WTC11 (cell line): ENCODE measurements around the gene LOXL4. TPM values are rescaled to one million over a fixed set of nuclear protein-coding genes. Genes with fewer than 3 reads are reported as not detected.

Experiments
- ATAC-seq: fragments of 200-7000 bp; cut with Tn5 transposase; 2 replicates; pipeline ENCODE4 v1.10.0; 2021; ENCODE audit warnings: mild to moderate bottlenecking, moderate library complexity
- CTCF ChIA-PET: fragments of 300-600 bp; sonication (Branson Sonifier 250); formaldehyde crosslinking; loops from one replicate; lab custom pipeline; 2021; ENCODE audit warnings: antibody characterized with exemption; lab: Charles Lee
- POLR2A ChIA-PET: fragments of 350-600 bp; sonication (Branson Sonifier 250); formaldehyde crosslinking; loops from one replicate; lab custom pipeline; 2021; ENCODE audit warnings: antibody characterized with exemption; lab: Charles Lee
- DNase-seq: peaks from one replicate; pipeline ENCODE4 v3.0.0; 2021; ENCODE audit warnings: low spot score
- H3K27ac Mint-ChIP-seq: 2 replicates; pipeline ENCODE4 v1.8.0; 2021; ENCODE audit warnings: mixed read lengths
- H3K27me3 Mint-ChIP-seq: 2 replicates; pipeline ENCODE4 v1.8.0; 2021; ENCODE audit warnings: low read depth, mild to moderate bottlenecking, moderate library complexity, mixed read lengths
- H3K36me3 Mint-ChIP-seq: 2 replicates; pipeline ENCODE4 v1.8.0; 2021; ENCODE audit warnings: mixed read lengths
- H3K4me1 Mint-ChIP-seq: 2 replicates; pipeline ENCODE4 v1.8.0; 2022; ENCODE audit warnings: mixed read lengths
- H3K4me3 Mint-ChIP-seq: 2 replicates; pipeline ENCODE4 v1.8.0; 2021; ENCODE audit warnings: mild to moderate bottlenecking, moderate library complexity, mixed read lengths
- H3K9me3 Mint-ChIP-seq: 2 replicates; pipeline ENCODE4 v1.8.0; 2021; ENCODE audit warnings: mixed read lengths
- CDX4 ChIP-seq: fragments of 250-450 bp; sonication (Bioruptor Pico); IDR thresholded peaks from 2 replicates; pipeline ENCODE4 v1.9.0; 2021; ENCODE audit warnings: moderate library complexity, mild to moderate bottlenecking, inconsistent platforms, borderline replicate concordance
- CREM ChIP-seq: sonication (generic); formaldehyde crosslinking; IDR thresholded peaks from 2 replicates; pipeline ENCODE4 v1.8.1; 2022; ENCODE audit warnings: mild to moderate bottlenecking, missing genetic modification reagents, moderate library complexity
- ERG ChIP-seq: fragments of 250-450 bp; sonication (Bioruptor Pico); IDR thresholded peaks from 2 replicates; pipeline ENCODE4 v1.8.0; 2021; ENCODE audit warnings: mild to moderate bottlenecking
- GRHL2 ChIP-seq: fragments of 250-450 bp; sonication (Bioruptor Pico); IDR thresholded peaks from 2 replicates; pipeline ENCODE4 v1.8.0; 2022; ENCODE audit warnings: mild to moderate bottlenecking, moderate library complexity; ENCODE audit not compliant: insufficient replicate concordance, severe bottlenecking
- JAZF1 ChIP-seq: fragments of 250-450 bp; sonication (Bioruptor Pico); IDR thresholded peaks from 2 replicates; pipeline ENCODE4 v1.9.0; 2021; ENCODE audit warnings: moderate library complexity, mild to moderate bottlenecking, inconsistent platforms
- OVOL2 ChIP-seq: fragments of 250-450 bp; sonication (Bioruptor Pico); IDR thresholded peaks from 2 replicates; pipeline ENCODE4 v1.9.0; 2021; ENCODE audit warnings: mild to moderate bottlenecking, borderline replicate concordance
- RELA ChIP-seq: sonication (generic); formaldehyde crosslinking; IDR thresholded peaks from 2 replicates; pipeline ENCODE4 v1.8.1; 2022; ENCODE audit warnings: missing genetic modification reagents, mild to moderate bottlenecking, borderline replicate concordance
- SOX15 ChIP-seq: fragments of 250-450 bp; sonication (Bioruptor Pico); IDR thresholded peaks from 2 replicates; pipeline ENCODE4 v1.9.0; 2021; ENCODE audit warnings: mild to moderate bottlenecking
- TEAD4 ChIP-seq: sonication (generic); formaldehyde crosslinking; IDR thresholded peaks from 2 replicates; pipeline ENCODE4 v1.8.0; 2022; ENCODE audit warnings: mild to moderate bottlenecking, missing genetic modification reagents
- TP53 ChIP-seq: sonication (generic); formaldehyde crosslinking; IDR thresholded peaks from 2 replicates; pipeline ENCODE4 v1.8.1; 2023; ENCODE audit warnings: mild to moderate bottlenecking, missing genetic modification reagents
- USF2 ChIP-seq: sonication (generic); formaldehyde crosslinking; IDR thresholded peaks from 2 replicates; pipeline ENCODE4 v1.8.1; 2023; ENCODE audit warnings: mild to moderate bottlenecking, missing genetic modification reagents, moderate library complexity
- ZNF263 ChIP-seq: sonication (generic); formaldehyde crosslinking; IDR thresholded peaks from 2 replicates; pipeline ENCODE4 v1.8.1; 2022; ENCODE audit warnings: low read depth, mild to moderate bottlenecking, moderate library complexity, missing genetic modification reagents
- total RNA-seq: library from RNA; stranded (reverse); gene quantifications from 3 replicates; pipeline ENCODE4 v1.2.3, GENCODE V29; 2021
- TF ChIP-seq, protein P1 (sequence below): sonication (generic); formaldehyde crosslinking; IDR thresholded peaks from 2 replicates; pipeline ENCODE4 v1.8.0; 2022; ENCODE audit warnings: mild to moderate bottlenecking, missing genetic modification reagents
- TF ChIP-seq, protein P2 (sequence below): fragments of 200-600 bp; IDR thresholded peaks from 2 replicates; pipeline ENCODE4 v1.8.0; 2022; ENCODE audit warnings: antibody characterized with exemption
- TF ChIP-seq, protein P3 (sequence below): sonication (generic); formaldehyde crosslinking; IDR thresholded peaks from 2 replicates; pipeline ENCODE4 v1.8.0; 2022; ENCODE audit warnings: mild to moderate bottlenecking, missing genetic modification reagents
- TF ChIP-seq, protein P4 (sequence below): sonication (generic); formaldehyde crosslinking; IDR thresholded peaks from 2 replicates; pipeline ENCODE4 v1.8.1; 2023; ENCODE audit warnings: mild to moderate bottlenecking, missing genetic modification reagents, borderline replicate concordance
- TF ChIP-seq, protein P5 (sequence below): sonication (generic); formaldehyde crosslinking; IDR thresholded peaks from 2 replicates; pipeline ENCODE4 v1.8.1; 2023; ENCODE audit warnings: mild to moderate bottlenecking, moderate library complexity, missing genetic modification reagents
- TF ChIP-seq, protein P6 (sequence below): sonication (generic); formaldehyde crosslinking; IDR thresholded peaks from 2 replicates; pipeline ENCODE4 v1.8.1; 2022; ENCODE audit warnings: mild to moderate bottlenecking, moderate library complexity, missing genetic modification reagents

Gene LOXL4
- total RNA-seq, 1 experiment from 2014 or later = 0.35 TPM

DNA sequence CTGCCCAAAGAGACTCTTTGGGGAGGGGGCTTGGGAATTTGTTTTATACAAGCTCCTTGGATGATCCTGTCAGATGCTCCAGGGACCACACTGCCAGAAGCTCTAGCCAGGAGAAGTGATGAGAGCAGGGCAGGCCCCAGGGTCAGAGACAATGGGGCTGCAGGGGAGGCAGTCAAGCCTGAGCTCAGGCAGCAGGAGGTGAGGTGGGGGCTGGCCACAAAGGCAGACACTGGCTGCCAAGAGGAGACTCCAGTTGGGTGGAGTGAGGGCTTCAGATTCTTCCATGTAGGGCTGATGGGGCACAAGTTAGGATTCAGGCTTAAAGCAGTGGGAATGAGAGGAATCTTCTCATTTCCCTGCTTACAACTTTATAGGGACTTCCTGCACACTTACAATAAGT, 35.6 kb upstream of the LOXL4 start:
- Mint-ChIP-seq H3K4me3 (no peak overlapping the region), H3K9me3 (peaks cover 7% of the 10 kb centered on the region), H3K27ac (no peak overlapping the region), H3K27me3 (no peaks in the 10 kb centered on the region), H3K4me1 (peaks cover 7% of the 10 kb centered on the region), H3K36me3 (no peaks in the 10 kb centered on the region)
- POLR2A ChIA-PET = interaction anchor here (0.6 kb wide), 1 partner anchor 352 kb away, joined by 3 read pairs; no protein-coding TSS in a partner anchor
- no peak for DNase-seq
- CTCF ChIA-PET = no interaction called here
- no peak for ATAC-seq
- TF ChIP-seq USF2 (CRISPR knock-in tag) (no peak), ZNF263 (no peak)
- TF ChIP-seq, protein P1, sequence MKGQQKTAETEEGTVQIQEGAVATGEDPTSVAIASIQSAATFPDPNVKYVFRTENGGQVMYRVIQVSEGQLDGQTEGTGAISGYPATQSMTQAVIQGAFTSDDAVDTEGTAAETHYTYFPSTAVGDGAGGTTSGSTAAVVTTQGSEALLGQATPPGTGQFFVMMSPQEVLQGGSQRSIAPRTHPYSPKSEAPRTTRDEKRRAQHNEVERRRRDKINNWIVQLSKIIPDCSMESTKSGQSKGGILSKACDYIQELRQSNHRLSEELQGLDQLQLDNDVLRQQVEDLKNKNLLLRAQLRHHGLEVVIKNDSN (CRISPR knock-in tag) = no peak

DNA sequence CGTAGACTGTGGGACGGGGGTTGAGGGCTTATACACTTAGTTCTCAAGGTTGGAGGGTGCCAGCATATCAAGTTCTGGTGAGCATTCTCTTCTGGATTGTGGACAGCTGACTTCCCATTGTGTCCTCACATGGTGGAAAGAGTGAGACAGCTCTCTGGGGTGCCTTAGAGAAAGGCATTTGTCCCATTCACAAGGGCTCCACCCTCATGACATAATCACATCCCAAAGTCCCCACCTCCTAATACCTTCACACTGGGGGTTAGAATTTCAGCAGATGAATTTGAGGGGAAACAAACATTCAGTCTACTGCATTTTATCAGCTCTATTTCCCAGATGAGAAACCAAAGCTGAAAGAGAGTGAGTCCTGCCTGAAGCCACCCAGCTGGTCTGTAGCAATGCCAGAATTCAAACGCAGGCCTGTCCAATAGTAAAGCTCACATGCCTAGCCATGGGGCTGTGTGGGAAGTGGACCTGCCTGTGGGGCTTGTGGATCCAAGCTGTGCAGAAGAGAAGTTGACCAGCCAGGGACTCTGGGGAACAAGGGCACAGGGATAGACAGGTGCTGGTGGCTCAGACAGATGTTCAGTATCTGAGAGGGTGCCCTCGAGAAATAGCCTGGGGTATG, 34.9 kb upstream of the LOXL4 start:
- no peak overlapping the region for H3K27ac Mint-ChIP-seq
- DNase-seq = no peak
- ATAC-seq = no peak
- ChIA-PET POLR2A (no interaction called here), CTCF (interaction anchor here (1.4 kb wide), 1 partner anchor 133 kb away, joined by 5 read pairs; no protein-coding TSS in a partner anchor)
- H3K36me3 Mint-ChIP-seq = no peaks in the 10 kb centered on the region
- peaks cover 7% of the 10 kb centered on the region for H3K9me3 Mint-ChIP-seq
- H3K4me3 Mint-ChIP-seq = no peak overlapping the region
- 0 out of 2 replicates have a peak, but pooled peaks cover 5% of the 10 kb centered on the region for H3K4me1 Mint-ChIP-seq
- no peaks in the 10 kb centered on the region for H3K27me3 Mint-ChIP-seq
- no peak for TF ChIP-seq USF2 (CRISPR knock-in tag)
- TF ChIP-seq, protein P2, sequence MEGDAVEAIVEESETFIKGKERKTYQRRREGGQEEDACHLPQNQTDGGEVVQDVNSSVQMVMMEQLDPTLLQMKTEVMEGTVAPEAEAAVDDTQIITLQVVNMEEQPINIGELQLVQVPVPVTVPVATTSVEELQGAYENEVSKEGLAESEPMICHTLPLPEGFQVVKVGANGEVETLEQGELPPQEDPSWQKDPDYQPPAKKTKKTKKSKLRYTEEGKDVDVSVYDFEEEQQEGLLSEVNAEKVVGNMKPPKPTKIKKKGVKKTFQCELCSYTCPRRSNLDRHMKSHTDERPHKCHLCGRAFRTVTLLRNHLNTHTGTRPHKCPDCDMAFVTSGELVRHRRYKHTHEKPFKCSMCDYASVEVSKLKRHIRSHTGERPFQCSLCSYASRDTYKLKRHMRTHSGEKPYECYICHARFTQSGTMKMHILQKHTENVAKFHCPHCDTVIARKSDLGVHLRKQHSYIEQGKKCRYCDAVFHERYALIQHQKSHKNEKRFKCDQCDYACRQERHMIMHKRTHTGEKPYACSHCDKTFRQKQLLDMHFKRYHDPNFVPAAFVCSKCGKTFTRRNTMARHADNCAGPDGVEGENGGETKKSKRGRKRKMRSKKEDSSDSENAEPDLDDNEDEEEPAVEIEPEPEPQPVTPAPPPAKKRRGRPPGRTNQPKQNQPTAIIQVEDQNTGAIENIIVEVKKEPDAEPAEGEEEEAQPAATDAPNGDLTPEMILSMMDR = no peak
- TF ChIP-seq, protein P3, sequence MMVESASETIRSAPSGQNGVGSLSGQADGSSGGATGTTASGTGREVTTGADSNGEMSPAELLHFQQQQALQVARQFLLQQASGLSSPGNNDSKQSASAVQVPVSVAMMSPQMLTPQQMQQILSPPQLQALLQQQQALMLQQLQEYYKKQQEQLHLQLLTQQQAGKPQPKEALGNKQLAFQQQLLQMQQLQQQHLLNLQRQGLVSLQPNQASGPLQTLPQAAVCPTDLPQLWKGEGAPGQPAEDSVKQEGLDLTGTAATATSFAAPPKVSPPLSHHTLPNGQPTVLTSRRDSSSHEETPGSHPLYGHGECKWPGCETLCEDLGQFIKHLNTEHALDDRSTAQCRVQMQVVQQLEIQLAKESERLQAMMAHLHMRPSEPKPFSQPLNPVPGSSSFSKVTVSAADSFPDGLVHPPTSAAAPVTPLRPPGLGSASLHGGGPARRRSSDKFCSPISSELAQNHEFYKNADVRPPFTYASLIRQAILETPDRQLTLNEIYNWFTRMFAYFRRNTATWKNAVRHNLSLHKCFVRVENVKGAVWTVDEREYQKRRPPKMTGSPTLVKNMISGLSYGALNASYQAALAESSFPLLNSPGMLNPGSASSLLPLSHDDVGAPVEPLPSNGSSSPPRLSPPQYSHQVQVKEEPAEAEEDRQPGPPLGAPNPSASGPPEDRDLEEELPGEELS (CRISPR knock-in tag) = no peak
- TF ChIP-seq TEAD4 (CRISPR knock-in tag) = no peak
- TF ChIP-seq GRHL2 (CRISPR knock-in tag) = no peak
- no peak for TF ChIP-seq RELA (CRISPR knock-in tag)
- no peak for TF ChIP-seq TP53 (CRISPR knock-in tag)
- TF ChIP-seq OVOL2 (CRISPR knock-in tag) = no peak
- TF ChIP-seq, protein P4, sequence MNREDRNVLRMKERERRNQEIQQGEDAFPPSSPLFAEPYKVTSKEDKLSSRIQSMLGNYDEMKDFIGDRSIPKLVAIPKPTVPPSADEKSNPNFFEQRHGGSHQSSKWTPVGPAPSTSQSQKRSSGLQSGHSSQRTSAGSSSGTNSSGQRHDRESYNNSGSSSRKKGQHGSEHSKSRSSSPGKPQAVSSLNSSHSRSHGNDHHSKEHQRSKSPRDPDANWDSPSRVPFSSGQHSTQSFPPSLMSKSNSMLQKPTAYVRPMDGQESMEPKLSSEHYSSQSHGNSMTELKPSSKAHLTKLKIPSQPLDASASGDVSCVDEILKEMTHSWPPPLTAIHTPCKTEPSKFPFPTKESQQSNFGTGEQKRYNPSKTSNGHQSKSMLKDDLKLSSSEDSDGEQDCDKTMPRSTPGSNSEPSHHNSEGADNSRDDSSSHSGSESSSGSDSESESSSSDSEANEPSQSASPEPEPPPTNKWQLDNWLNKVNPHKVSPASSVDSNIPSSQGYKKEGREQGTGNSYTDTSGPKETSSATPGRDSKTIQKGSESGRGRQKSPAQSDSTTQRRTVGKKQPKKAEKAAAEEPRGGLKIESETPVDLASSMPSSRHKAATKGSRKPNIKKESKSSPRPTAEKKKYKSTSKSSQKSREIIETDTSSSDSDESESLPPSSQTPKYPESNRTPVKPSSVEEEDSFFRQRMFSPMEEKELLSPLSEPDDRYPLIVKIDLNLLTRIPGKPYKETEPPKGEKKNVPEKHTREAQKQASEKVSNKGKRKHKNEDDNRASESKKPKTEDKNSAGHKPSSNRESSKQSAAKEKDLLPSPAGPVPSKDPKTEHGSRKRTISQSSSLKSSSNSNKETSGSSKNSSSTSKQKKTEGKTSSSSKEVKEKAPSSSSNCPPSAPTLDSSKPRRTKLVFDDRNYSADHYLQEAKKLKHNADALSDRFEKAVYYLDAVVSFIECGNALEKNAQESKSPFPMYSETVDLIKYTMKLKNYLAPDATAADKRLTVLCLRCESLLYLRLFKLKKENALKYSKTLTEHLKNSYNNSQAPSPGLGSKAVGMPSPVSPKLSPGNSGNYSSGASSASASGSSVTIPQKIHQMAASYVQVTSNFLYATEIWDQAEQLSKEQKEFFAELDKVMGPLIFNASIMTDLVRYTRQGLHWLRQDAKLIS (CRISPR knock-in tag) = no peak
- no peak for TF ChIP-seq ERG (CRISPR knock-in tag)
- TF ChIP-seq, protein P5, sequence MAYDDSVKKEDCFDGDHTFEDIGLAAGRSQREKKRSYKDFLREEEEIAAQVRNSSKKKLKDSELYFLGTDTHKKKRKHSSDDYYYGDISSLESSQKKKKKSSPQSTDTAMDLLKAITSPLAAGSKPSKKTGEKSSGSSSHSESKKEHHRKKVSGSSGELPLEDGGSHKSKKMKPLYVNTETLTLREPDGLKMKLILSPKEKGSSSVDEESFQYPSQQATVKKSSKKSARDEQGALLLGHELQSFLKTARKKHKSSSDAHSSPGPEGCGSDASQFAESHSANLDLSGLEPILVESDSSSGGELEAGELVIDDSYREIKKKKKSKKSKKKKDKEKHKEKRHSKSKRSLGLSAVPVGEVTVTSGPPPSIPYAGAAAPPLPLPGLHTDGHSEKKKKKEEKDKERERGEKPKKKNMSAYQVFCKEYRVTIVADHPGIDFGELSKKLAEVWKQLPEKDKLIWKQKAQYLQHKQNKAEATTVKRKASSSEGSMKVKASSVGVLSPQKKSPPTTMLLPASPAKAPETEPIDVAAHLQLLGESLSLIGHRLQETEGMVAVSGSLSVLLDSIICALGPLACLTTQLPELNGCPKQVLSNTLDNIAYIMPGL = no peak
- no peak for TF ChIP-seq SOX15 (CRISPR knock-in tag)
- TF ChIP-seq, protein P6, sequence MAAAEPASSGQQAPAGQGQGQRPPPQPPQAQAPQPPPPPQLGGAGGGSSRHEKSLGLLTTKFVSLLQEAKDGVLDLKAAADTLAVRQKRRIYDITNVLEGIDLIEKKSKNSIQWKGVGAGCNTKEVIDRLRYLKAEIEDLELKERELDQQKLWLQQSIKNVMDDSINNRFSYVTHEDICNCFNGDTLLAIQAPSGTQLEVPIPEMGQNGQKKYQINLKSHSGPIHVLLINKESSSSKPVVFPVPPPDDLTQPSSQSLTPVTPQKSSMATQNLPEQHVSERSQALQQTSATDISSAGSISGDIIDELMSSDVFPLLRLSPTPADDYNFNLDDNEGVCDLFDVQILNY = no peak
- TF ChIP-seq CDX4 (CRISPR knock-in tag) = no peak
- no peak for TF ChIP-seq JAZF1 (CRISPR knock-in tag)
- TF ChIP-seq CREM = no peak
